IMR-90 (cell line): ENCODE results near the gene UBQLN1. TPM values are rescaled to one million over a fixed set of nuclear protein-coding genes. Genes with fewer than 3 reads are reported as not detected.

Experiments
- ATAC-seq: fragments of 200-7000 bp; cut with Tn5 transposase; 2 replicates; pipeline ENCODE4 v1.9.1; 2020; ENCODE audit warnings: low read depth, mild to moderate bottlenecking, moderate library complexity
- BruUV-seq: library from RNA; stranded (reverse); fragments of 400-500 nt; replicated peaks from 2 replicates; lab custom pipeline; 2021; lab: Mats Ljungman, UMichigan
- CTCF ChIA-PET: fragments of 300-600 bp; formaldehyde crosslinking; extraction: SDS; loops from one replicate; lab custom pipeline; 2021; ENCODE audit warnings: antibody characterized with exemption; lab: Yijun Ruan, JAX
- POLR2A ChIA-PET: fragments of 300-600 bp; sonication (Branson Sonifier 250); formaldehyde crosslinking; loops from one replicate; lab custom pipeline; 2022; ENCODE audit warnings: antibody characterized with exemption; ENCODE audit not compliant: unreplicated experiment; lab: Charles Lee
- DNase-seq: peaks from one replicate; pipeline ENCODE4 v3.0.0; 2013
- H2AFZ ChIP-seq: replicated peaks from 2 replicates; pipeline ENCODE3; 2013; ENCODE audit warnings: low read length, mild to moderate bottlenecking; ENCODE audit not compliant: poor library complexity
- H2AK5ac ChIP-seq: 2 replicates; pipeline ENCODE4 v1.6.1; 2013; ENCODE audit warnings: low read depth, low read length, inconsistent platforms
- H2AK9ac ChIP-seq: replicated peaks from 2 replicates; pipeline ENCODE3; 2013; ENCODE audit warnings: mild to moderate bottlenecking, low read depth, low read length, moderate library complexity; ENCODE audit not compliant: poor library complexity
- H2BK120ac ChIP-seq: 2 replicates; pipeline ENCODE4 v1.6.1; 2013; ENCODE audit warnings: low read depth, low read length, inconsistent platforms
- H2BK15ac ChIP-seq: 3 replicates; pipeline ENCODE4 v1.6.1; 2013; ENCODE audit warnings: low read depth, low read length, inconsistent platforms
- H2BK20ac ChIP-seq: 2 replicates; pipeline ENCODE4 v1.6.1; 2013; ENCODE audit warnings: low read depth, mild to moderate bottlenecking, inconsistent platforms, low read length, moderate library complexity
- H2BK5ac ChIP-seq: 2 replicates; pipeline ENCODE4 v1.6.1; 2013; ENCODE audit warnings: mild to moderate bottlenecking, low read depth, low read length, inconsistent platforms; ENCODE audit not compliant: poor library complexity, severe bottlenecking
- H3K14ac ChIP-seq: replicated peaks from 2 replicates; pipeline ENCODE4 v1.6.1; 2013; ENCODE audit warnings: low read depth, low read length, inconsistent platforms
- H3K18ac ChIP-seq: 2 replicates; pipeline ENCODE4 v1.6.1; 2013; ENCODE audit warnings: low read depth, low read length, control low read depth
- H3K23ac ChIP-seq: 2 replicates; pipeline ENCODE4 v1.6.1; 2013; ENCODE audit warnings: low read depth, low read length, inconsistent platforms
- H3K27ac ChIP-seq: 2 replicates; pipeline ENCODE4 v1.5.1; 2013; ENCODE audit warnings: mild to moderate bottlenecking, control low read depth, low read length; ENCODE audit not compliant: insufficient read depth
- H3K27me3 ChIP-seq: 2 replicates; pipeline ENCODE4 v1.6.1; 2013; ENCODE audit warnings: low read length; ENCODE audit not compliant: control insufficient read depth, insufficient read depth
- H3K36me3 ChIP-seq: 2 replicates; pipeline ENCODE4 v1.6.1; 2013; ENCODE audit warnings: low read length, mixed read lengths; ENCODE audit not compliant: control insufficient read depth, insufficient read depth
- H3K4ac ChIP-seq: 2 replicates; pipeline ENCODE4 v1.6.1; 2013; ENCODE audit warnings: low read depth, low read length, inconsistent platforms
- H3K4me1 ChIP-seq: 2 replicates; pipeline ENCODE4 v1.6.1; 2013; ENCODE audit warnings: low read length, mixed read lengths; ENCODE audit not compliant: control insufficient read depth, insufficient read depth
- H3K4me2 ChIP-seq: 2 replicates; pipeline ENCODE4 v1.6.1; 2013; ENCODE audit warnings: low read depth, mild to moderate bottlenecking, control low read depth, low read length, moderate library complexity
- H3K4me3 ChIP-seq: 2 replicates; pipeline ENCODE4 v1.5.1; 2013; ENCODE audit warnings: low read depth, mild to moderate bottlenecking, control low read depth, low read length, moderate library complexity; ENCODE audit not compliant: insufficient read depth
- H3K56ac ChIP-seq: 2 replicates; pipeline ENCODE4 v1.6.1; 2013; ENCODE audit warnings: low read length, inconsistent platforms; ENCODE audit not compliant: insufficient read depth; ENCODE audit errors: extremely low read depth
- H3K79me1 ChIP-seq, 2 experiments: 2 replicates each; pipeline ENCODE4 v1.6.1; 2013; ENCODE audit warnings: low read length in 2 of 2, inconsistent platforms in 1 of 2, low read depth in 1 of 2
- H3K9ac ChIP-seq: 2 replicates; pipeline ENCODE4 v1.6.1; 2013; ENCODE audit warnings: low read depth, low read length, control low read depth
- H3K9me1 ChIP-seq: 2 replicates; pipeline ENCODE4 v1.6.1; 2013; ENCODE audit warnings: low read length, inconsistent platforms; ENCODE audit not compliant: insufficient read depth
- H3K9me3 ChIP-seq: 2 replicates; pipeline ENCODE4 v1.6.1; 2013; ENCODE audit warnings: low read length; ENCODE audit not compliant: control insufficient read depth, insufficient read depth
- H4K20me1 ChIP-seq: 2 replicates; pipeline ENCODE4 v1.6.1; 2013; ENCODE audit warnings: low read length, inconsistent platforms; ENCODE audit not compliant: insufficient read depth
- H4K5ac ChIP-seq: 2 replicates; pipeline ENCODE4 v1.6.1; 2013; ENCODE audit warnings: mild to moderate bottlenecking, low read depth, low read length, control low read depth
- H4K8ac ChIP-seq, 2 experiments: 2 replicates each; pipeline ENCODE4 v1.6.1; 2013; ENCODE audit warnings: low read depth in 2 of 2, low read length in 2 of 2, control low read depth in 1 of 2, inconsistent platforms in 1 of 2
- H4K91ac ChIP-seq: 2 replicates; pipeline ENCODE4 v1.6.1; 2013; ENCODE audit warnings: low read depth, low read length, inconsistent platforms; ENCODE audit not compliant: insufficient read depth
- CEBPB ChIP-seq: IDR thresholded peaks from 2 replicates; pipeline ENCODE4 v1.6.1; 2012; ENCODE audit warnings: low read depth, low read length, improper control_type of control experiment
- RCOR1 ChIP-seq: IDR thresholded peaks from 2 replicates; pipeline ENCODE4 v1.6.1; 2012; ENCODE audit warnings: mild to moderate bottlenecking, low read length, improper control_type of control experiment; ENCODE audit not compliant: insufficient replicate concordance
- USF2 ChIP-seq: fragments of 150-350 bp; IDR thresholded peaks from 2 replicates; pipeline ENCODE4 v1.6.1; 2017; ENCODE audit warnings: mild to moderate bottlenecking, antibody characterized with exemption, low read length, low read depth
- WGBS, 2 experiments: methylation state at CpG; one replicate each; pipeline versions ENCODE4 v1.1.5 to v1.1.7; 2013; ENCODE audit warnings: missing lambda C conversion rate in 2 of 2; ENCODE audit not compliant: insufficient read length in 1 of 2; ENCODE audit errors: extremely low coverage in 2 of 2; 5-methylcytosine and 5-hydroxymethylcytosine counted together
- dilution Hi-C: fragments of 300-500 bp; cut with HindIII; formaldehyde crosslinking; loops from one replicate; pipeline ENCODE4 v1.14.3; 2018; ENCODE audit warnings: low sequenced_read_pairs; ENCODE audit not compliant: unreplicated experiment
- in situ Hi-C: fragments of 300-500 bp; cut with MboI; formaldehyde crosslinking; loops from 3 replicates; pipeline ENCODE4 v1.14.3; 2019; ENCODE audit warnings: low sequenced_read_pairs, inconsistent platforms, mixed read lengths
- intact Hi-C: fragments of 100-400 bp; cut with micrococcal nuclease; formaldehyde crosslinking; loops from 2 replicates; pipeline ENCODE4 v1.10.0; 2022
- polyA plus RNA-seq, 3 experiments: library from polyadenylated mRNA; depleted of rRNA; stranded (reverse); fragments of >200 nt; gene quantifications; 2 replicates each; pipeline ENCODE4 v1.2.3, GENCODE V29; 2012; ENCODE audit warnings: low replicate concordance in 1 of 3
- total RNA-seq: library from RNA; depleted of rRNA; stranded (reverse); fragments of >200 nt; gene quantifications from 2 replicates; pipeline ENCODE4 v1.2.3, GENCODE V29; 2012

The UBQLN1 gene
- total and polyA plus RNA-seq, 2 of the 4 experiments (the other 2 are of a cell fraction): 74.3 to 164 TPM

- DNase-seq (no peak), ATAC-seq (no peak)
- Histone ChIP-seq H2AK5ac (no peak overlapping the region), H2AK9ac (no peak overlapping the region), H3K27me3 (no peaks in the 10 kb centered on the region), H3K36me3 (no peaks in the 10 kb centered on the region), H2BK5ac (no peak overlapping the region), H4K5ac (no peak overlapping the region), H4K20me1 (no peaks in the 10 kb centered on the region), H2AFZ (no peak overlapping the region), H2BK120ac (no peak overlapping the region), H3K14ac (no peak overlapping the region), H3K18ac (no peak overlapping the region), H3K9me3 (no peaks in the 10 kb centered on the region), H3K27ac (no peak overlapping the region), H4K8ac (no peak overlapping the region), H3K79me1 (no peaks in the 10 kb centered on the region), H3K4me2 (no peak overlapping the region), H2BK20ac (no peak overlapping the region), H4K91ac (no peak overlapping the region), H3K56ac (no peak overlapping the region), H3K9me1 (no peaks in the 10 kb centered on the region), H3K4me3 (no peak overlapping the region), H3K23ac (no peak overlapping the region), H2BK15ac (no peak overlapping the region), H3K4me1 (no peaks in the 10 kb centered on the region), H3K4ac (no peak overlapping the region), H3K9ac (no peak overlapping the region)
- dilution Hi-C loops (no loop called here), intact Hi-C loops (no loop called here), in situ Hi-C loops (no loop called here)
- no CpG with 5 or more reads among the region's 3 CpGs for WGBS, 2 experiments
- CTCF ChIA-PET: no interaction called here
- no TSS peak for BruUV-seq
- TF ChIP-seq USF2 (no peak), CEBPB (no peak), RCOR1 (no peak)
- POLR2A ChIA-PET: no interaction called here
These were observed 41.9 kb upstream of the UBQLN1 start for GRCh38 chr9:83749706-83750105.
